ENCODE measurements around the gene CCDC85B. TPM values are rescaled to one million over a fixed set of nuclear protein-coding genes. Genes with fewer than 3 reads are reported as not detected.

The CCDC85B gene
- total and polyA plus RNA-seq, 2 of the 8 experiments (the other 6 are each of a cell fraction or from before 2014, with no cell fraction given): 19.8 to 30.8 TPM

GRCh38 chr11:65915101-65915820 is 24.8 kb downstream of the CCDC85B start (continued):
- TF ChIP-seq SUZ12 (IDR thresholded peaks at IDR 0.05; ENCODE audit: low read length) (no peak), RXRA (IDR thresholded peaks at IDR 0.05; ENCODE audit: insufficient read depth, low read depth, low read length) (no peak), SAP30 (IDR thresholded peaks at IDR 0.05; ENCODE audit: insufficient read depth, insufficient replicate concordance, low read length) (no peak)

All from H1 (cell line).